NCI-H1930 (cell line): ENCODE results near the gene LRRC51.

Source experiments
- DNase-seq, 2 experiments: peaks; one replicate each; lab custom pipeline; 2025; lab: John Stamatoyannopoulos, UW

Gene LRRC51

GRCh38 chr11:72080326-72081183, at the start of gene LRRC51, which contains the start of gene NUMA1:
Gene LRRC51 (plus strand): TSS chr11:72080850. CDS start chr11:72089084, 8,234 bp downstream.
Gene NUMA1 (minus strand): TSS chr11:72080542. CDS start chr11:72035943, 44,599 bp downstream.
- DNase-seq = peak; percentile 99

GRCh38 chr11:72036687-72037086, 44.0 kb upstream of the LRRC51 start:
- DNase-seq = no peak

GRCh38 chr11:72037554-72038311, 42.9 kb upstream of the LRRC51 start:
- DNase-seq = no peak

- DNase-seq = no peak
Measured at GRCh38 chr11:72038491-72038890, 42.2 kb upstream of the LRRC51 start.

GRCh38 chr11:72039031-72039855, 41.4 kb upstream of the LRRC51 start:
- no peak for DNase-seq

- DNase-seq = no peak
Measured at GRCh38 chr11:72039856-72040401, 40.7 kb upstream of the LRRC51 start.

- no peak for DNase-seq
Measured at GRCh38 chr11:72040491-72041363, 39.9 kb upstream of the LRRC51 start.

- DNase-seq = no peak
Measured at GRCh38 chr11:72041364-72042063, 39.1 kb upstream of the LRRC51 start.

- DNase-seq = no peak
Measured at GRCh38 chr11:72042064-72042745, 38.4 kb upstream of the LRRC51 start.

- DNase-seq = no peak
Measured at GRCh38 chr11:72045849-72046248, 34.8 kb upstream of the LRRC51 start.

GRCh38 chr11:72048766-72049460, 31.7 kb upstream of the LRRC51 start:
- DNase-seq = no peak

- DNase-seq = no peak
Measured at GRCh38 chr11:72058416-72059034, 22.1 kb upstream of the LRRC51 start.

- no peak for DNase-seq
Measured at GRCh38 chr11:72061739-72062396, 18.8 kb upstream of the LRRC51 start.

GRCh38 chr11:72066855-72067254, 13.8 kb upstream of the LRRC51 start:
- no peak for DNase-seq

GRCh38 chr11:72067266-72067665, 13.4 kb upstream of the LRRC51 start:
- no peak for DNase-seq

- no peak for DNase-seq
Measured at GRCh38 chr11:72067676-72068075, 13.0 kb upstream of the LRRC51 start.

- no peak for DNase-seq
Measured at GRCh38 chr11:72069200-72069599, 11.4 kb upstream of the LRRC51 start.

- DNase-seq = no peak
Measured at GRCh38 chr11:72069787-72070251, 10.8 kb upstream of the LRRC51 start.
